GM18507 (cell line): Measurements from ENCODE around the gene SEC14L5.
"Not testable (repeated sequence)": the region's sequence is repeated elsewhere in the genome, so short reads cannot be mapped to it uniquely, and the experiment has no call there.

Source experiments
- DNase-seq: peaks from one replicate; pipeline ENCODE4 v3.0.0; 2011; ENCODE audit warnings: low read depth; ENCODE audit not compliant: insufficient read length; ENCODE audit errors: extremely low spot score
- FAIRE-seq: peaks from 2 replicates; lab custom pipeline; 2011; peaks lifted over from hg19 to GRCh38; lab: Jason Lieb, UNC

SEC14L5 gene

GRCh38 chr16:5027575-5028235 is 69.6 kb downstream of the SEC14L5 start:
- FAIRE-seq (no peak), DNase-seq (no peak)

- no peak for FAIRE-seq
- DNase-seq, result no peak
Measured at GRCh38 chr16:5028950-5029475, 70.9 kb downstream of the SEC14L5 start.

- DNase-seq, result no peak
- FAIRE-seq, result no peak
Measured at GRCh38 chr16:5030251-5030870, 72.2 kb downstream of the SEC14L5 start.

DNA sequence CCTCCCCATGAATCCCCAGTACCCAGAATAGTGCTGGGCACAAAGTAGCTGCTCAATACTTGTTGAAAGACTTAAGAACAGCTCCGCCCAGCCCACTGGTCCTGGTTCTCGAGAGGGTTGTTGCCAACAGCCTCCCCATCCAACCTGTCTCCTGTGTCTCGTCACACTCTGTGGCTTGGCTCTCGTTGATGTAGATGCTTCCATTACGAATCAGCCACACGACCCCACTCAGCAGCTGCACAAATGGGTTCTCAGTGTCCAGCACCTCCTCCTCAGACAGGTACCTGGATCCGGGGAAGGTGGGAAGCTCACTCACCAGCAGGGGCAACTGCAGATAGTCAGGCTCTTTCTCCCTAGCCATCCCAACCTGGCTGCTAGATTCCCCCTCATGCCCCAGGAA is 73.5 kb downstream of the SEC14L5 start:
- DNase-seq (no peak), FAIRE-seq (no peak)

DNA sequence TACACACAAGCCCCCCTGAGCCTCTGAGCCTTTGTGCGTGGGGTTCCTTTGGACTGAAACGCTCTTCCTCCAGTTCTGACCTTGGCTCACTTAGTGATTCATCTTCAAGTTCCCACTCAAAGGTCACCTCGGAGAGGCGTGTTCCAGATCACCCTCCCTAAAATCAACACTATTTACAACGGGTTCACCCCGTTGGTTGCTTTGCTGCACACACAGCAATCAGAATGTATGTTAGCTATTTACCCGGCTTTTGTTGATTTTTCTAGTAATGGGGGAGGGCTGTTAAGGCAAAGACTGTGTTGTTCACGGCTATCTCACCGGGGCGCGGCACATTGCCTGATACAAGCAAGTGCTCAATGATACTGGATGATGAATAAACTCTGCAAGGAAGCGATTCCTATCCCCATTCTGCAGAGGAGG is 74.6 kb downstream of the SEC14L5 start:
- FAIRE-seq (no peak), DNase-seq (no peak)

- DNase-seq (peak; percentile 90), FAIRE-seq (peak; percentile 79)
Measured at GRCh38 chr16:5033256-5034166, 75.4 kb downstream of the SEC14L5 start, which contains the start of gene NAGPA. Gene NAGPA (minus strand): TSS chr16:5033935. CDS start chr16:5033914, 21 bp downstream.

- FAIRE-seq (no peak), DNase-seq (no peak)
Measured at GRCh38 chr16:5034167-5034523, 76.0 kb downstream of the SEC14L5 start.

- DNase-seq (no peak), FAIRE-seq (no peak)
Measured at GRCh38 chr16:5035909-5036227, 77.7 kb downstream of the SEC14L5 start.

DNA sequence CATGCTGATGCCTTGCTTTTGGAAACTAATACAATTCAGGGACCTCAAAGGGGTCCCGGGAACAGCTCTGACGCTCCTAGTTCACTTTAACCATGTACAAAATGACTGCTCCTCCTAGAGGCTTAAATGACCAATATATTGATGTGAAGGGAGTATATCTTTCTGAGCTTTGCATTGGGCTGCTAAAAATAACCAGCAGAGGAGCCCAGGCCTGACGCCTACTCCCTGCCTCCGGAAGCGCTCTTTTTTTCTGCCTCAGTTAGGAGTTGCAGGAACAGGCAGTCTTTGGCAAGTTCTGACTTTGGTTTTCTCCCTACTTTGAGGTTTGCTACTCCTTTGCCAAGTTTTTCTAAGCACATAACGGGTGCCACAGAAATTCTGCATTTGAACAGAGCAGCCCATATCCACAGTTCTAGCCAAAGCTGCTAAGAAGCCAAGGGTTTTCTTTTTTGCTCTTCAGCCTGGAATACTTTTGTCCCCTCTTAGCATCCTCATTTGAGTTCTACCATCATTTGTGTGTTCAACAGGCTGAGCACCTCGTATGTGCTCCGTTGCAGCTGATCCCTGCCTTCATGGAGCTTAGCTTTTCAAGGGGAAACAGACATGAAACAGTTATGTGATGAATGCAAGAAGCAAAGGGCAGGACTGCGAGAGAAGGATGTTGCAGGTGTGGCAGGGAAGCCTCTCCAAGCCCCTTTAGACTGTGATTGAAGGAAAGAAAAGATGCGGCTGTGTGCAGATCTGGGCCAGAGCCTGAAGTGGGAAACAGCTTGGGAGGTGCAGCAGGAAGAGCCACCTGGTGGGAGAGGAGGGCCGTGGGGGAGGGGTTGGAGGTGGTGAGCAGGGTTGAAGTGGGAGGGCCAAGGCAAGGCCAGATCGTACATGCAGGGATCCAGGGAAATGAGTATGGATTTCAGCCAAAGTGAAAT is 78.4 kb downstream of the SEC14L5 start:
- FAIRE-seq, result no peak
- no peak for DNase-seq

DNA sequence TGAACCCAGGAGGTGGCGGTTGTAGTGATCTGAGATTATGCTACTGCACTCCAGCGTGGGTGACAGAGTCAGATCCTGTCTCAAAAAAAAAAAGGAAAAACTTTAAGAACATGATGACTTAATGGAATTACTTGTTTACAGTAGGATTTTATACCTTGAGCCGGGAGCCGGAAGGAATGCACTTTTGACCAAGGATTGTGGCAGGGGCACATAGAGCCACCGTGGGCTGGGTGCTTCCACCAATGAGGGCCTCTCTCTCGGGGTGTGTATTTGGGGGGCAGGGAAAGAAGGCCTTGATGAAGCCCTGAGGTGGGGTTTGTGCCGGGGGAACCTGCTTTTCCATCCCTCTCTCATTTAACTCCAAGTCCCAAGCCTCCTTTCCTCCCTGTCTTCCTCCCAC is 82.3 kb downstream of the SEC14L5 start:
- DNase-seq, result no peak
- no peak for FAIRE-seq

DNA sequence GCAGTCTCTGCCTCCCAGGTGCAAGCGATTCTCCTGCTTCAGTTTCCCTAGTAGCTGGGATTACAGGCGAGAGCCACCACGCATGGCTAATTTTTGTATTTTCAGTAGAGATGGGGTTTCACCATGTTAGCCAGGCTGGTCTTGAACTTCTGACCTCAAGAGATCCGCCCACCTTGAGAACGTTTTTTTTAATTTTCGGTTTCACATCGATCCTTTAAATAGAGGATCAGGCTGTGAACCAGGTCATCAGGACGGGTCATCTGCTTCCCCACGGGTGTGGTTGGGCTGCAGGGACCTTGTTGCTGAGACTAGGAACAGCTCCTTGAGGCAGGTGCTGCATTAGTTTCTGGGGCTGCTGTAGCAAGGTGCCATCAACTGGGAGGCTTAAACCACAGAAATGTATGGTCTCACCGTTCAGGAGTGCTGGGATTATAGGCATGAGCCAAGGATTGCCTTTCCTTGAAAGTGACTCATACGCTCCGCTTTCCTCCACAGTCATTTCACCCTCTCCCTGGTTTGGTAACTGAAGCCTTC is 83.5 kb downstream of the SEC14L5 start:
- DNase-seq (no peak), FAIRE-seq (peak; percentile 71)

- FAIRE-seq, result no peak
Measured at GRCh38 chr16:5042574-5043171, 84.5 kb downstream of the SEC14L5 start.

DNA sequence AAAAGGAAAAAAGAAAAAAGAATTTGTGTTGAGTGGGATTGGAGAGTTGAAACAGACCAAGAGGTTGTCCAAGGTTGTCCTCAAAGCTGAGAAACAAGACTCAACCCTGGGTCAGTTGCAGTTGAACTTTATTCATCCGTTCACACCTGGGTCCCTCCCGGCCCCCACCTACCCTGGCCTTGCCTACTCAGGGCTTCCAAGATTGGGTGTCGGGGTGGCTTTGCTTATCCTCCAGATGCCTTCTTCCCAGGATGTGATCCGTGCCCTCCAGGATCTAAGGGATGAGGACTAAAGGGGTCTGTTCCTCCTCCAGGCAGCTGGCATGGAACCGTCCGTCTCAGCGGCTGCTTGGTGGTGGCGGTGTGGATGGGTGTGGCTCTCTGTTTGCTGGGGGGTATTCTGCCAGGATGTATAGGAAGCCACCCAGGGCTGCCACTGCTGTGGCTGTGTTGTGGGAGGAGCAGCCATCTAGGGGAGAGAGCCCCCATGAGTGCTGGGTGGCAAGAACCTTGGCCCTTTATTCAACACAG is 85.9 kb downstream of the SEC14L5 start:
- FAIRE-seq (no peak), DNase-seq (no peak)

More at GRCh38 chr16:5042574-5043171, 84.5 kb downstream of the SEC14L5 start:
- DNase-seq, result no peak

- FAIRE-seq, result not testable (repeated sequence)
Measured at GRCh38 chr16:5044581-5044980, 86.5 kb downstream of the SEC14L5 start.

GRCh38 chr16:5045499-5046115 is 87.5 kb downstream of the SEC14L5 start:
- FAIRE-seq (no peak), DNase-seq (no peak)

More at GRCh38 chr16:5044581-5044980, 86.5 kb downstream of the SEC14L5 start:
- not testable (repeated sequence) for DNase-seq

DNA sequence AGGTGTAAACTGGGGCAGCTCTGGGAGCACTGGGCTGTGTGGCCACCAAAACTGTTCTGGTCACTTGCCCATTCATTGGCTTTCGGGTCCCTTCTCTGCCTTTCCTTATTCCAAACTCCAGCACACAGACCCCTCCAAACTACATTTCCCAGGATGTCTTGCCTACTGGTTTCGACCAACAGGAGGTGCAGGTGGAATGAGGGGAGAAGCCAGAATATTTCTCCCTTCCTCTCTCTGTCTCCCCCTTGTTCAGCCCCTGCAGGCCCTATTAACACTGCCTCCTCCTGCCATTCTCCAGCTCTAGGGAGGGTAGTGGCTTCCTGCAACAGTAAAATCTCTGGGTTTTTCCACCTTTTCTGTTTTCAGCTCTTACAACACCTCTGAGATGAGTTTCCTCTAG is 88.8 kb downstream of the SEC14L5 start:
- FAIRE-seq, result no peak

GRCh38 chr16:5054876-5055865 is 97.0 kb downstream of the SEC14L5 start:
- no peak for FAIRE-seq
- DNase-seq, result no peak

More for the DNA sequence above, 88.8 kb downstream of the SEC14L5 start:
- no peak for DNase-seq
